GM23338 (cell line): ENCODE measurements around the gene CMIP. TPM values are rescaled to one million over a fixed set of nuclear protein-coding genes. Genes with fewer than 3 reads are reported as not detected.

Experiments used
- ATAC-seq: fragments of 200-7000 bp; cut with Tn5 transposase; 3 replicates; pipeline ENCODE4 v1.9.1; 2020
- DNase-seq: peaks from one replicate; pipeline ENCODE4 v3.0.0-alpha.2; 2015; ENCODE audit warnings: low spot score
- H2AFZ ChIP-seq: fragments of 200-600 bp; sonication (generic); 2 replicates; pipeline ENCODE4 v1.8.0; 2016; ENCODE audit warnings: antibody characterized with exemption, mild to moderate bottlenecking, moderate library complexity
- H3F3A ChIP-seq: fragments of 200-600 bp; sonication (generic); replicated peaks from 2 replicates; pipeline ENCODE4 v1.8.0; 2017; ENCODE audit warnings: antibody characterized with exemption, mixed run types, low read depth
- H3K27ac ChIP-seq: fragments of 200-600 bp; sonication (generic); 2 replicates; pipeline ENCODE4 v1.6.1; 2016; ENCODE audit warnings: low read depth
- H3K27me3 ChIP-seq: fragments of 200-600 bp; sonication (generic); 2 replicates; pipeline ENCODE4 v1.8.0; 2016; ENCODE audit warnings: mild to moderate bottlenecking, mixed run types, moderate library complexity; ENCODE audit not compliant: insufficient read depth
- H3K36me3 ChIP-seq: fragments of 200-600 bp; sonication (generic); 2 replicates; pipeline ENCODE4 v1.8.0; 2016; ENCODE audit warnings: mild to moderate bottlenecking; ENCODE audit not compliant: insufficient read depth
- H3K4me1 ChIP-seq: fragments of 200-600 bp; sonication (generic); 2 replicates; pipeline ENCODE4 v1.8.0; 2016; ENCODE audit warnings: mild to moderate bottlenecking, moderate library complexity; ENCODE audit not compliant: insufficient read depth
- H3K4me2 ChIP-seq: fragments of 200-600 bp; sonication (generic); 2 replicates; pipeline ENCODE4 v1.7.1; 2017; ENCODE audit warnings: mixed run types
- H3K4me3 ChIP-seq: fragments of 200-600 bp; sonication (generic); 2 replicates; pipeline ENCODE4 v1.6.1; 2016; ENCODE audit warnings: mixed run types
- H3K79me2 ChIP-seq: fragments of 200-600 bp; sonication (generic); replicated peaks from 2 replicates; pipeline ENCODE4 v1.8.0; 2017; ENCODE audit warnings: mild to moderate bottlenecking; ENCODE audit not compliant: insufficient read depth
- H3K9me2 ChIP-seq: fragments of 200-600 bp; sonication (generic); 2 replicates; pipeline ENCODE4 v1.8.0; 2017; ENCODE audit not compliant: insufficient read depth
- H4K20me1 ChIP-seq: fragments of 200-600 bp; sonication (generic); replicated peaks from 2 replicates; pipeline ENCODE4 v1.8.0; 2017; ENCODE audit warnings: mild to moderate bottlenecking; ENCODE audit not compliant: insufficient read depth
- H3K27ac Mint-ChIP-seq: 2 replicates; pipeline ENCODE4 v1.8.0; 2020; ENCODE audit warnings: inconsistent platforms, mild to moderate bottlenecking, moderate library complexity, mixed read lengths
- H3K27me3 Mint-ChIP-seq: 3 replicates; pipeline ENCODE4 v1.8.0; 2022; ENCODE audit warnings: low read depth, mild to moderate bottlenecking, moderate library complexity, mixed read lengths, inconsistent platforms; ENCODE audit not compliant: insufficient read depth, poor library complexity
- H3K36me3 Mint-ChIP-seq: 3 replicates; pipeline ENCODE4 v1.8.0; 2021; ENCODE audit warnings: low read depth, mild to moderate bottlenecking, inconsistent platforms, moderate library complexity, mixed read lengths
- H3K4me1 Mint-ChIP-seq: 3 replicates; pipeline ENCODE4 v1.8.0; 2020; ENCODE audit warnings: mild to moderate bottlenecking, inconsistent platforms, mixed read lengths
- H3K4me3 Mint-ChIP-seq: 3 replicates; pipeline ENCODE4 v1.8.0; 2021; ENCODE audit warnings: moderate library complexity, mild to moderate bottlenecking, inconsistent platforms, mixed read lengths
- H3K9me3 Mint-ChIP-seq: 3 replicates; pipeline ENCODE4 v1.8.0; 2020; ENCODE audit warnings: moderate library complexity, mild to moderate bottlenecking, inconsistent platforms, mixed read lengths
- CREB1 ChIP-seq: fragments of 250-450 bp; sonication (Bioruptor Pico); IDR thresholded peaks from 2 replicates; pipeline ENCODE4 v1.5.0; 2020; ENCODE audit warnings: low read depth, mild to moderate bottlenecking, moderate library complexity
- ETS1 ChIP-seq: IDR thresholded peaks from 2 replicates; pipeline ENCODE4 v1.6.1; 2016; ENCODE audit warnings: antibody characterized with exemption
- STAT1 ChIP-seq: IDR thresholded peaks from one replicate; pipeline ENCODE4 v1.6.1; 2016; ENCODE audit warnings: antibody characterized with exemption; ENCODE audit not compliant: unreplicated experiment
- ZNF114 ChIP-seq: fragments of 250-450 bp; sonication (Bioruptor Pico); IDR thresholded peaks from 2 replicates; pipeline ENCODE4 v1.5.0; 2020; ENCODE audit warnings: mild to moderate bottlenecking, moderate library complexity
- ZNF462 ChIP-seq: fragments of 250-450 bp; sonication (Bioruptor Pico); IDR thresholded peaks from 2 replicates; pipeline ENCODE4 v1.5.0; 2020; ENCODE audit warnings: mild to moderate bottlenecking, moderate library complexity
- polyA plus RNA-seq: library from polyadenylated mRNA; unstranded; fragments of >200 nt; fragmentation: Nextera tagmentation; extraction: Ambion mirVana; gene quantifications from 2 replicates; pipeline ENCODE4 v1.2.1, GENCODE V29; 2016
- total RNA-seq: library from RNA; depleted of rRNA; stranded (reverse); fragments of >200 nt; shearing (Covaris generic); gene quantifications from 2 replicates; pipeline ENCODE4 v1.2.3, GENCODE V29; 2014
- TF ChIP-seq, protein P1 (sequence below), 2 experiments: fragments of 200-600 bp in 1 of 2; sonication (generic) in 1 of 2; conservative IDR thresholded peaks; 2 replicates each; pipeline versions ENCODE4 v1.5.1 to v1.6.1; 2016 to 2017; ENCODE audit warnings: antibody characterized with exemption in 2 of 2, low read depth in 2 of 2, mild to moderate bottlenecking in 2 of 2, moderate library complexity in 1 of 2

CMIP gene
- total and polyA plus RNA-seq, 2 experiments from 2014 or later = 9.5 to 62.3 TPM

GRCh38 chr16:81661082-81661481, 216.5 kb downstream of the CMIP start:
- Histone ChIP-seq H3K4me2 (no peak overlapping the region), H4K20me1 (peaks cover 5% of the 10 kb centered on the region; the same call in 1 of the 2 replicates), H3K4me3 (no peak overlapping the region), H3K9me2 (no peaks in the 10 kb centered on the region), H3K27ac (no peak overlapping the region), H3K4me1 (no peaks in the 10 kb centered on the region), H3K27me3 (no peaks in the 10 kb centered on the region), H3F3A (no peaks in the 10 kb centered on the region), H3K79me2 (no peaks in the 10 kb centered on the region), H2AFZ (no peak overlapping the region), H3K36me3 (peaks cover 16% of the 10 kb centered on the region; the same call in 1 of the 2 replicates)
- DNase-seq (no peak), ATAC-seq (no peak)
- Mint-ChIP-seq H3K27ac (peak overlapping the region; percentile 9; the same call in 1 of the 2 replicates), H3K9me3 (no peaks in the 10 kb centered on the region; the same call in 2 of the 3 replicates), H3K36me3 (peaks cover 24% of the 10 kb centered on the region), H3K4me3 (no peak overlapping the region; the same call in 2 of the 3 replicates), H3K4me1 (peaks cover 26% of the 10 kb centered on the region), H3K27me3 (peaks cover 10% of the 10 kb centered on the region)
- TF ChIP-seq CREB1 (CRISPR knock-in tag) = no peak
- TF ChIP-seq ETS1 = no peak
- no peak for TF ChIP-seq ZNF114 (CRISPR knock-in tag)
- TF ChIP-seq ZNF462 (CRISPR knock-in tag) = no peak
- no peak for TF ChIP-seq STAT1
- TF ChIP-seq, protein P1, sequence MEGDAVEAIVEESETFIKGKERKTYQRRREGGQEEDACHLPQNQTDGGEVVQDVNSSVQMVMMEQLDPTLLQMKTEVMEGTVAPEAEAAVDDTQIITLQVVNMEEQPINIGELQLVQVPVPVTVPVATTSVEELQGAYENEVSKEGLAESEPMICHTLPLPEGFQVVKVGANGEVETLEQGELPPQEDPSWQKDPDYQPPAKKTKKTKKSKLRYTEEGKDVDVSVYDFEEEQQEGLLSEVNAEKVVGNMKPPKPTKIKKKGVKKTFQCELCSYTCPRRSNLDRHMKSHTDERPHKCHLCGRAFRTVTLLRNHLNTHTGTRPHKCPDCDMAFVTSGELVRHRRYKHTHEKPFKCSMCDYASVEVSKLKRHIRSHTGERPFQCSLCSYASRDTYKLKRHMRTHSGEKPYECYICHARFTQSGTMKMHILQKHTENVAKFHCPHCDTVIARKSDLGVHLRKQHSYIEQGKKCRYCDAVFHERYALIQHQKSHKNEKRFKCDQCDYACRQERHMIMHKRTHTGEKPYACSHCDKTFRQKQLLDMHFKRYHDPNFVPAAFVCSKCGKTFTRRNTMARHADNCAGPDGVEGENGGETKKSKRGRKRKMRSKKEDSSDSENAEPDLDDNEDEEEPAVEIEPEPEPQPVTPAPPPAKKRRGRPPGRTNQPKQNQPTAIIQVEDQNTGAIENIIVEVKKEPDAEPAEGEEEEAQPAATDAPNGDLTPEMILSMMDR (conservative IDR thresholded peaks at IDR 0.05; ENCODE audit: low read depth in 2 of 2) = no peak
